Left ventricle myocardium inferior (tissue), 1 donor: ENCODE measurements around the gene GJD4. TPM values are rescaled to one million over a fixed set of nuclear protein-coding genes. Genes with fewer than 3 reads are reported as not detected.

ENCODE experiments used
- DNase-seq: peaks from one replicate; pipeline ENCODE4 v3.0.0-alpha.2; 2020
- H3K27ac ChIP-seq: fragments of 200-600 bp; replicated peaks from 2 replicates; pipeline ENCODE4 v1.8.0; 2021
- H3K27me3 ChIP-seq: fragments of 200-600 bp; 2 replicates; pipeline ENCODE4 v1.8.0; 2021; ENCODE audit warnings: low read depth
- H3K36me3 ChIP-seq: fragments of 200-600 bp; 2 replicates; pipeline ENCODE4 v1.8.0; 2021
- H3K4me1 ChIP-seq: fragments of 200-600 bp; 2 replicates; pipeline ENCODE4 v1.8.0; 2021
- H3K4me3 ChIP-seq: fragments of 200-600 bp; 2 replicates; pipeline ENCODE4 v1.8.0; 2021; ENCODE audit warnings: mild to moderate bottlenecking, moderate library complexity
- H3K9me3 ChIP-seq: fragments of 200-600 bp; replicated peaks from 2 replicates; pipeline ENCODE4 v1.8.0; 2021
- intact Hi-C: fragments of 100-400 bp; cut with micrococcal nuclease; formaldehyde crosslinking; loops from one replicate; pipeline ENCODE4 v1.11.0; 2022
- total RNA-seq: library from RNA; stranded (reverse); fragmentation: NEBNext Ultra II Directional; extraction: Animal tissue kit (Norgen Biotek cat#: 25700); gene quantifications from one replicate; pipeline ENCODE4 v1.2.1, GENCODE V29; 2021
- TF ChIP-seq, protein P1 (sequence below): fragments of 200-600 bp; IDR thresholded peaks from 2 replicates; pipeline ENCODE4 v1.8.0; 2021; ENCODE audit warnings: antibody characterized with exemption, mild to moderate bottlenecking, borderline replicate concordance
- donor health status: DM: no; HTN: yes; CAD: no; lungs with severe emphysema.

GJD4 gene
- total RNA-seq, 1 donor from 2014 or later = not detected

DNA sequence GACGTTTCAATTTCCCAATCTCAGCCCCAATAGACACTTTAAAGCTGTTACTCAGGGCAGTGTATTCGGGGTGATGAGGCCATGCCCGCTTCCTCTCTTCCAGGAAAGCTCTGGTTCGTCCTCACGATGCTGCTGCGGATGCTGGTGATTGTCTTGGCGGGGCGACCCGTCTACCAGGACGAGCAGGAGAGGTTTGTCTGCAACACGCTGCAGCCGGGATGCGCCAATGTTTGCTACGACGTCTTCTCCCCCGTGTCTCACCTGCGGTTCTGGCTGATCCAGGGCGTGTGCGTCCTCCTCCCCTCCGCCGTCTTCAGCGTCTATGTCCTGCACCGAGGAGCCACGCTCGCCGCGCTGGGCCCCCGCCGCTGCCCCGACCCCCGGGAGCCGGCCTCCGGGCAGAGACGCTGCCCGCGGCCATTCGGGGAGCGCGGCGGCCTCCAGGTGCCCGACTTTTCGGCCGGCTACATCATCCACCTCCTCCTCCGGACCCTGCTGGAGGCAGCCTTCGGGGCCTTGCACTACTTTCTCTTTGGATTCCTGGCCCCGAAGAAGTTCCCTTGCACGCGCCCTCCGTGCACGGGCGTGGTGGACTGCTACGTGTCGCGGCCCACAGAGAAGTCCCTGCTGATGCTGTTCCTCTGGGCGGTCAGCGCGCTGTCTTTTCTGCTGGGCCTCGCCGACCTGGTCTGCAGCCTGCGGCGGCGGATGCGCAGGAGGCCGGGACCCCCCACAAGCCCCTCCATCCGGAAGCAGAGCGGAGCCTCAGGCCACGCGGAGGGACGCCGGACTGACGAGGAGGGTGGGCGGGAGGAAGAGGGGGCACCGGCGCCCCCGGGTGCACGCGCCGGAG lies 2.6 kb downstream of the GJD4 start:
- TF ChIP-seq, protein P1, sequence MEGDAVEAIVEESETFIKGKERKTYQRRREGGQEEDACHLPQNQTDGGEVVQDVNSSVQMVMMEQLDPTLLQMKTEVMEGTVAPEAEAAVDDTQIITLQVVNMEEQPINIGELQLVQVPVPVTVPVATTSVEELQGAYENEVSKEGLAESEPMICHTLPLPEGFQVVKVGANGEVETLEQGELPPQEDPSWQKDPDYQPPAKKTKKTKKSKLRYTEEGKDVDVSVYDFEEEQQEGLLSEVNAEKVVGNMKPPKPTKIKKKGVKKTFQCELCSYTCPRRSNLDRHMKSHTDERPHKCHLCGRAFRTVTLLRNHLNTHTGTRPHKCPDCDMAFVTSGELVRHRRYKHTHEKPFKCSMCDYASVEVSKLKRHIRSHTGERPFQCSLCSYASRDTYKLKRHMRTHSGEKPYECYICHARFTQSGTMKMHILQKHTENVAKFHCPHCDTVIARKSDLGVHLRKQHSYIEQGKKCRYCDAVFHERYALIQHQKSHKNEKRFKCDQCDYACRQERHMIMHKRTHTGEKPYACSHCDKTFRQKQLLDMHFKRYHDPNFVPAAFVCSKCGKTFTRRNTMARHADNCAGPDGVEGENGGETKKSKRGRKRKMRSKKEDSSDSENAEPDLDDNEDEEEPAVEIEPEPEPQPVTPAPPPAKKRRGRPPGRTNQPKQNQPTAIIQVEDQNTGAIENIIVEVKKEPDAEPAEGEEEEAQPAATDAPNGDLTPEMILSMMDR = no peak
- intact Hi-C loops = no loop called here
- DNase-seq = no peak

DNA sequence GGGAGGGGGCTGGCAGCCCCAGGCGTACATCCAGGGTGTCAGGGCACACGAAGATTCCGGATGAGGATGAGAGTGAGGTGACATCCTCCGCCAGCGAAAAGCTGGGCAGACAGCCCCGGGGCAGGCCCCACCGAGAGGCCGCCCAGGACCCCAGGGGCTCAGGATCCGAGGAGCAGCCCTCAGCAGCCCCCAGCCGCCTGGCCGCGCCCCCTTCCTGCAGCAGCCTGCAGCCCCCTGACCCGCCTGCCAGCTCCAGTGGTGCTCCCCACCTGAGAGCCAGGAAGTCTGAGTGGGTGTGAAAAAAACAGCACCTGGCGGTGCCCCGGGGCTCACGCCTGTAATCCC lies 3.2 kb downstream of the GJD4 start:
- no peaks in the 10 kb centered on the region for H3K9me3 ChIP-seq
- peak overlapping the region; percentile 69 for H3K4me3 ChIP-seq
- TF ChIP-seq, protein P1 = no peak
- H3K36me3 ChIP-seq = no peaks in the 10 kb centered on the region
- DNase-seq = no peak
- intact Hi-C loops = no loop called here
- no peak overlapping the region for H3K27ac ChIP-seq
- H3K4me1 ChIP-seq = peaks cover 11% of the 10 kb centered on the region
- H3K27me3 ChIP-seq = peaks cover 92% of the 10 kb centered on the region

More for the DNA sequence above, 2.6 kb downstream of the GJD4 start:
- peak overlapping the region; percentile 69 for H3K4me3 ChIP-seq
- H3K4me1 ChIP-seq = peaks cover 11% of the 10 kb centered on the region
- peaks cover 93% of the 10 kb centered on the region for H3K27me3 ChIP-seq
- H3K9me3 ChIP-seq = no peaks in the 10 kb centered on the region
- no peaks in the 10 kb centered on the region for H3K36me3 ChIP-seq
- no peak overlapping the region for H3K27ac ChIP-seq

DNA sequence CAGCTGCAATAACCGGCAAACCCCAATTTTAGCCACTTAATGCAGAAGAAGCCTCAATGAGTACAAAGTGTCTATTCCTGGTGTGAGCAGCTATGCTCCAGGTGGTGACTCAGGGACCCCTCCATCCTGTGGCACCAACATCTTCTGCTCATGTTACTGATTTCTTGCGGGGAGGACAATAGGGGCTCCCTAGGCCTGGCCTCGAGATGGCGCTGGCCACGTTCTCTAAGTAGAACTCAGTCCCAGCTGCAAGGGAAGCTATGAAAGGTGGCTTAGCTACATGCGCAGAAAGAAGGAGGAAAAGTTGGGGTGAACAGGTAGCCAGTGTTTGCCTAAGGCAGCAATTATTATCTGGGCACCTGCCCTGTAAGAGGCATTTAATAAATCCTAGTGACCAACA lies 6.6 kb downstream of the GJD4 start:
- peaks cover 11% of the 10 kb centered on the region for H3K4me1 ChIP-seq
- TF ChIP-seq, protein P1 = no peak
- H3K27ac ChIP-seq = no peak overlapping the region
- peaks cover 84% of the 10 kb centered on the region for H3K27me3 ChIP-seq
- H3K36me3 ChIP-seq = no peaks in the 10 kb centered on the region
- H3K4me3 ChIP-seq = no peak overlapping the region
- intact Hi-C loops = no loop called here
- no peak for DNase-seq
- H3K9me3 ChIP-seq = no peaks in the 10 kb centered on the region

DNA sequence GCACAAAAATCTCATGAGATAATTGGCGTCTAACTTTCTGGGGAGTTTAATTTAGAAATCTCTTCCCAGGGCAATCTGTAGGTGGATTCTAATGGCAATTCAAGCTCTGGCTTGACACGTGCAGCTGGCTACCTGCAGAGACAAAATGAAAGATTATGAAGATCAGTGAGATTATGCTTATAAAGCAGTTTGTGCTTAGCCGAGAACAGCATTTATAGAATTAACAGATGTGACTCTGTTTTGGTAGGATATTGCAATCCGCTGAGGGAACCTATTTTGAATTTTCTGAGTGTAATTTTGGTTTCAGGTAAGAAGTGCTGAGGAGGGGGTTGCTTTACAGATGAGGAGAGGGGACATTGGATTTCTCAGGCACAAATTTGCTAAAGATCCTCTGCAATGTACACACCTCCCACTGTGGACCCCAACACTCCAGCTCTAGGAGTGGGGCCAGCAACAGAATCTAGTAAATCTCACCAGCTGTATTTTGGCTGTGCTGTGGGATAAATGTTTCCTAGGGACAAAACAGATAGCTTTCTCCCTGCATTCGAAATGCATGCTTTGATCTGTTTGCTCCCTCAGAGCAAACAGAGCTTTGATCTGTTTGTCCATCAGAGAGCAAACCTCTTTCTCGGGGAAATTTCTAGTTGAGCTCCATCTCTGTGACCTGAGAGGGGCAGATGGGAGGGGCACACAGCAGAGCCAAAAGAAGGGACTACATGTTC lies 7.4 kb downstream of the GJD4 start:
- Histone ChIP-seq H3K27me3 (peaks cover 78% of the 10 kb centered on the region), H3K4me3 (no peak overlapping the region), H3K4me1 (peaks cover 9% of the 10 kb centered on the region), H3K36me3 (no peaks in the 10 kb centered on the region), H3K9me3 (no peaks in the 10 kb centered on the region), H3K27ac (no peak overlapping the region)
- TF ChIP-seq, protein P1 = no peak
- DNase-seq = no peak
- intact Hi-C loops = no loop called here

DNA sequence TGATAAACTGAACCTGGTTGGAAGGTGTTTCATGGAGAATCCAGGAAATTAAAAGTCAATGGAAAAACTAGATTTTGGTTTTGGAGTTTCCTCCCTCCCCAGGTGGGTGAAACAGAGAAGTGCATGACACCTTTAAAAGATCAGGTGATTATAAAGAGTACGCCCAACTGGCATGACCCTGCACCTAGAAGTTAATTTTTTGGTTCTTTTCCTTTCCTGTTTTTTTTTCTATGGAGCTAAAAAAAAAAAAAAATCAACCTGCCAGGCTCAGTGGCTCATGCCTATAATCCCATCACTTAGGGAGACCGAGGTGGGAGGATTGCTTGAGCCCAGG lies 7.9 kb downstream of the GJD4 start:
- TF ChIP-seq, protein P1 = no peak
- peaks cover 73% of the 10 kb centered on the region for H3K27me3 ChIP-seq
- H3K4me3 ChIP-seq = no peak overlapping the region

More for the DNA sequence above, 7.9 kb downstream of the GJD4 start:
- Histone ChIP-seq H3K36me3 (no peaks in the 10 kb centered on the region), H3K4me1 (peaks cover 4% of the 10 kb centered on the region), H3K27ac (no peak overlapping the region), H3K9me3 (no peaks in the 10 kb centered on the region)
- DNase-seq = no peak
- intact Hi-C loops = no loop called here
